SK-N-SH treated with all-trans-retinoic acid at 6 μM for 48 hours (cell line): ENCODE results near the gene CLECL1.

Experiments
- CSDC2 ChIP-seq: fragments of 250-450 bp; sonication (Bioruptor Pico); IDR thresholded peaks from 2 replicates; pipeline ENCODE4 v1.5.0; 2020; ENCODE audit warnings: mild to moderate bottlenecking, moderate library complexity
- RARB ChIP-seq: fragments of 250-450 bp; sonication (Bioruptor Pico); IDR thresholded peaks from 2 replicates; pipeline ENCODE4 v1.8.0; 2021; ENCODE audit warnings: mild to moderate bottlenecking, moderate library complexity
- ZFP30 ChIP-seq: fragments of 450-650 bp; formaldehyde crosslinking; IDR thresholded peaks from 2 replicates; pipeline ENCODE4 v1.5.0; 2022; ENCODE audit warnings: mild to moderate bottlenecking, moderate library complexity

DNA sequence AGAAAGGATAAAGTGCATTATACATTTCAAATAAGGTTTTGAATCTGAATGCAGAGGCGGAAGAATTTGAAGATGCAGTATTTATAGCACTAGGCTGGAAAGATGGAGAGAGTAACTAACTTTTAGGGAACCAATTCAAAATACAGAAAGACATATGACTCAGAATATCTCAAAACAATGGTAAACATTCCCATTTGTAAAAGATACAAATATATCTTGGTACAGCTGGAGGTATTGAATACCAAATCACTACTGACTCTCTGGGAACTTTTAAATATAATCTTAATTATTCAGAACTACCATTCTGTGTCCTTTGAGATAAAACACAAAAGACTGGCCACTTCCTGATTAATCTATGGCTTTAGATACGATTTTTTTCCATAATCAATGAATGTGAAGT is 22.7 kb upstream of the CLECL1 start:
- TF ChIP-seq RARB (CRISPR knock-in tag) (no peak), CSDC2 (CRISPR knock-in tag) (no peak), ZFP30 (CRISPR knock-in tag) (no peak)
